Measurements from ENCODE around the gene HIVEP1.

The HIVEP1 gene

GRCh38 chr6:12020187-12020791, 8.2 kb downstream of the HIVEP1 start:
- DNase-seq (ENCODE audit: low read depth): no peak

DNA sequence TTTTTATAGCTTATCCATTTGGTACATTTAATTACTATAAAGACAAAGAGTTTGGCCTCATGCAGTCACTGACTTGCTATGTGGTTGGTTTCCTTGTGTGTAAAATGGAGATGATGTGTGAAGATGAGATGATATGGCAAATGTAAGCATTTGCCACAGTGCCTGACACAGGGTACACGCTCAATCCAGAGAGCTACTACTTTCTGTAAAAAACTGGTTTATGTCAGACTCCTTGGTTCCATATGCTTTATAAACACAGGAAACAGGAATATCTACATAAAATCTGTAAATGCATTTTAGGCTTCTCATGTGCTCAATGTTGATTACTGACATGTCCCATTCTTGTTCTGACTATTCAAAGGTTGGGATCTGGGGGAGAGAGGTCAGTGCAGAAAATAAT, 10.4 kb downstream of the HIVEP1 start:
- DNase-seq (ENCODE audit: low read depth): no peak

- DNase-seq (ENCODE audit: low read depth): no peak
Observed at GRCh38 chr6:12022953-12023388, 10.9 kb downstream of the HIVEP1 start.

- DNase-seq (ENCODE audit: low read depth): no peak
Observed at GRCh38 chr6:12024216-12024615, 12.1 kb downstream of the HIVEP1 start.

DNA sequence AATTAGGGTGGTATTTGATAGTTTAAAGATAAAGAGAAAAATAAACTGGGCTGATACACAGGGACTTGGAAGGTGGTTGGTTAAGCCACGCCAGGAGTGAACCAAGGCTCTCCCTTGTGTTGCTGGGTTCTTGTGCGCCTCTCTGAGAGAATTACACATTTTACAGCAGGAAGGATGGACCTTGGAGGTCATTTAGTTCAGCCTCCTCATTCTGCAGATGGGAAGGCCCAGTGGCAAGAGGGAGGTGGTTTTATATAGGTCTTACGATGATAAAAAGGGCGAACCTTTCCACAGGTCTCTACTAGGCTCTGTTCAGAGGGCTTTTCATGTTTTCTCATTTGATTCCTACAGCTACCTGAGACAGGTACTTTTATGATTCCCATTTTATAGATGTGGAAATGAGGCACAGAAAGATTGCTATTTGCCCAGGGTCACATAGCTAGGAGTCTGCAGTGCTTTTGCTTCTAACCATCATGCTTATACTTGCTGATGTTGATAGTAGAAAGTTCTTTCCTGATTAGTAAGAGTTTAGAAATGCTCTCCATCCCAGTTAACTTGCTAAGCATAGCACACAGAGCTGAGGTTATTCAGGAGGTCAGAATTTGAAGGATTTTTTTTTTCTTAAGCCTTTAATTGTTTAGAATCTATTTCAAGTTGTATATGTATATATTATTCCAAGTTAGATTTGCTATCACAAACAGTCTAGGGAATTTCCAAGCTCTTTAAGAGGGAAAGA, 12.8 kb downstream of the HIVEP1 start:
- no peak for DNase-seq (ENCODE audit: low read depth)

- no peak for DNase-seq (ENCODE audit: low read depth)
Observed at GRCh38 chr6:12026120-12026519, 14.0 kb downstream of the HIVEP1 start.

DNA sequence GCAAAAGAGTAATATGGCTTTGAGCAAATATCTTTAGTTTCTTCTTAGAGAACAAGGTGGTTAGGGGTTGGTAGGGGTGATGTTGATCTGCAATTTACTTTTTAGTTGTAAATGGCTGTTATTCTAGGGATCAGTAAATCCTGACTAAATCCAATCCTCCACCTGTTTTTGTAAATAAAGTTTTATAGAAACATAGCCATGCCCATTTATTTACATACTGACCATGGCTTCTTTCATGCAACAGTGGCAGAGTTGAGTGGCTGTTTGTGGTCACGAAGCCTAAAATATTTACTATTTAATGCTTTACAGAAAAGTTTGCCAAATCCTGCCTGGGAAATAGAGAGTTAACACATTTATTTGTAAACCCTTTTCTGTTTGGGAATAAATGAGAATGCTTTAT, 14.7 kb downstream of the HIVEP1 start:
- no peak for DNase-seq (ENCODE audit: low read depth)

- no peak for DNase-seq (ENCODE audit: low read depth)
Observed at GRCh38 chr6:12028213-12028612, 16.1 kb downstream of the HIVEP1 start.

GRCh38 chr6:12029979-12030737, 18.0 kb downstream of the HIVEP1 start:
- no peak for DNase-seq (ENCODE audit: low read depth)

DNA sequence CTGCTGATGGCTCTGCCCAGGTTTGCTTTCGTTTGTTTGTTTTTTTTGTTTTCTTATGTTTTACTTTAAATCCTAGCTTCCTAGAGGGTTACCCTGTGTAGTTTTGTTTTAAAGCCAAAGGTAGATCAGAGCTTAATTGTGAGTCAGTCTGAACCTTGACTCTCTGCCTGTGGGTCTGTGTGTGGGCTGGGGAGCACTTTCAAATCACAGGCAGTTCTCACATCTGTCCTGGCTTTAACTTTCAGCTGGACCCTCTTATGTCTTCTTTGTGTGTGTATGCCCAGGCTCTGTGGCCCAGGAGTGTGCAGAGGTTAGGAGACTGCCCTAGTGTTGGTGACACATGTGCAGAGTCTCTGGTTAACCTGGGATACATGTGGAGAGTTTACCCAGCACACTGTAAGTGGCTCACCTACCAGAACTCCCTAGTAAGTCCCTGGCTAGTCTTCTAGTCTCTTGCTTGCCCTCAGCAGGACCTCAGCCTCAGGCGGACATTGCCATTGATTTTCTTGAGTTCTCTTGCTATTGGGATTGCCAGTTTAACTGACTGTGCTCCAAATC, 19.0 kb downstream of the HIVEP1 start:
- DNase-seq (ENCODE audit: low read depth): no peak

DNA sequence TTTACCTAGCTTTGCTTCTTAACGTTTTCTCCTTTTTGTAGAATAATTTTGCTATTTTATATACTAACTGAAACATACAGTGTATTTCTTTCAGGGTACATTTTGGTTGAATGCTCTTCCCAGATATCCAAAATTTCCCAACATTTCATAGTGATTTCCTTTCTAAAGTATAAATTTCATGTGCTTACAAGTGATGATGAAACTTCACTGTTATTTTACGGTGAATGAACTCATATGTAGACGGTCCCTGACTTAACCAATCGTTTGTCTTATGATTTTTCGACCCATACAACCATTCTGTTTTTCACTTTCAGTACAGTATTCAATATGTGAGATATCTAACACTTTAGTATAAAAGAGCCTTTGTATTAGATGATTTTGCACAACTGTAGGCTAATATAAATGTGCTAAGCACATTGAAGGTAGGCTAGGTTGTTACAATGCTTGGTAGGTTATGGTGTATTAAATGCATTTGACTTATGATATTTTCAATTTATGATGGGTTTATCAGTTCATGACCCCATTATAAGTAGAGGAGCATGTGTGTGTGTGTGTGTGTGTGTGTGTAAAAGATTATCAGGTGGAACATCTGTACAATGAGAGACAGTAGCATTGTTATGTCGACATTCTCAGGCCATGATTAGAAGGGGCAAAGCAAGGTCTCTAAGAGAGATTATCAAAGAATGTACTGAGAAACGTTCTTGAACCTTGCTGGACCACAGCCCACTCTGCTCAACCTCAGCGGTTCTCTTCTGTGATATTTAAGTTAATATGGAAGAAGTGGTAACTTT, 20.9 kb downstream of the HIVEP1 start:
- DNase-seq (ENCODE audit: low read depth): no peak

DNA sequence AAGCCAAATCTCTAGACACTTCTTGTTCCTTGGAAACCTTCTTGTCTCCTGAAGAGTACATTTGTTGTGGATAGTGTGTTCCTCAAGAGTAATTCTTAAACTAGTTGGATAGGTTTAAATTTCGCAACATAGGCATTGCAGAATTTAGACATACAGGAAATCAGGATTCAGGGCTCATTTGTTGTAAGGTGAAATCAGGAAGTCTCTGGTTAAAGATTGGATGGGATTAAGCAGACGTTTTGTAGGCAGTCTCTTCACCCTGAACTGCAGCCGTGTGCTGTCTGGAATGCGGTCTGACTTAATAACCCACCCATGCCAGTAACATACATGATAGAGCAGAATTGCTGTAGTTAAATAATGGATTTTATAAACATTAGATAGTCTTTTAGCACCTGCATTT, 21.7 kb downstream of the HIVEP1 start:
- no peak for DNase-seq (ENCODE audit: low read depth)

DNA sequence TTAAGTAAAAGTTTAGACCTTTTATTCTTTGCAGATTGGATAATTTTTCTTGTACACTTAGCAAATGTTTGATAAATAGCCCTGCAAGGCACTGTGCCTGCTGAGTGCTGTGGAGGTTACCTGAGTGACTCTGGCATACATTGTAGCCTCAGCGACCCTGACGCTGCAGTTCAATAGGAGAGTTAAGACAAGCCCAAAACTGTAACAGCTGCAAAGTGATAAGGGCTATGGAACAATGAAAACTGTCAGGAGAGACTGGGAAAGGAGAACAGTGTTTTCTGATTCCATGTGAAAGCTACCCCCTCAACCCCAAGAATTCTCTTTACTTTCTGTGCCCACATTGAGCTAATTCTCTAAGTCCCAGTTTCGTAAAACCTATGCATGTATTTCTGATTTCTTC, 22.2 kb downstream of the HIVEP1 start:
- DNase-seq (ENCODE audit: low read depth): no peak

DNA sequence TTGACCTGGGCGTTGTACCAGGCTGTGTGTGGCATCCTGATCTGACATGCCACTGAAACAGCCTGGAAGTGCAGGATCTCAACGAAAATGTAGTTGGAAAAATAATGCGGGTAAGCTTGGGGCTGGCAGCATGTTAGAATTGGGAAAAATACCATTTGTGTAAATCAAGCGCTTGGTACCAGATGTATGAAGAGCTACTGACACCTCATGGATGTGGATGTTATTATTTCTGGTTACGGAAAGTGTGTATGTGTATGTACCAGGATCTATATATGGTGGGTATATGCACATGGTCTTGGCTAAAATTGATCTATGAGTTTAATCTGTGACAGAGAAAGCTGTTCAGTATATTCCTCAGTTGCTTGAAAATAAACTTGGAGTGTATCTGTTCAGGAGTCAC, 22.7 kb downstream of the HIVEP1 start:
- no peak for DNase-seq (ENCODE audit: low read depth)

GRCh38 chr6:12036766-12037165, 24.7 kb downstream of the HIVEP1 start:
- no peak for DNase-seq (ENCODE audit: low read depth)

- no peak for DNase-seq (ENCODE audit: low read depth)
Observed at GRCh38 chr6:12037798-12038197, 25.7 kb downstream of the HIVEP1 start.

- DNase-seq (ENCODE audit: low read depth): no peak
Observed at GRCh38 chr6:12039540-12040459, 27.7 kb downstream of the HIVEP1 start.

DNA sequence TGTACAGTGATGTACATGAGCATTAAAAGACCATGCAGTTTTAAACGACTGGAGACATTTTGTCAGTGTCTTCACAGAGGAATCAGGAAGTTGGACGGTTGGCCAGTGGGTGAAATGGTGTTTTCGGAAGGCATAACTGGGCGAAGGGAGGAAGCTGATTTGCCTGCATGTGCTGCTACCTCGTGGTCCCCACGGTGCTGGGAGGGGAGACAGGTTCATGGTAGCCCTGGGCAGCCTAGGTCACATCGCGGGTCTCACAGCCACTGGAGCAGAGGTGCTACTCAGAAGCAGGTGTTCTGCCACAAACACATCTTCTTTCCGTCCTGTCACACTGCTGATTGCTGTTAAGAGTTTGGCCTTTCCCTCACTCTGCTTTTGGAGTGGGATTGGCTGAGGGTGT, 35.2 kb downstream of the HIVEP1 start:
- DNase-seq (ENCODE audit: low read depth): no peak

DNA sequence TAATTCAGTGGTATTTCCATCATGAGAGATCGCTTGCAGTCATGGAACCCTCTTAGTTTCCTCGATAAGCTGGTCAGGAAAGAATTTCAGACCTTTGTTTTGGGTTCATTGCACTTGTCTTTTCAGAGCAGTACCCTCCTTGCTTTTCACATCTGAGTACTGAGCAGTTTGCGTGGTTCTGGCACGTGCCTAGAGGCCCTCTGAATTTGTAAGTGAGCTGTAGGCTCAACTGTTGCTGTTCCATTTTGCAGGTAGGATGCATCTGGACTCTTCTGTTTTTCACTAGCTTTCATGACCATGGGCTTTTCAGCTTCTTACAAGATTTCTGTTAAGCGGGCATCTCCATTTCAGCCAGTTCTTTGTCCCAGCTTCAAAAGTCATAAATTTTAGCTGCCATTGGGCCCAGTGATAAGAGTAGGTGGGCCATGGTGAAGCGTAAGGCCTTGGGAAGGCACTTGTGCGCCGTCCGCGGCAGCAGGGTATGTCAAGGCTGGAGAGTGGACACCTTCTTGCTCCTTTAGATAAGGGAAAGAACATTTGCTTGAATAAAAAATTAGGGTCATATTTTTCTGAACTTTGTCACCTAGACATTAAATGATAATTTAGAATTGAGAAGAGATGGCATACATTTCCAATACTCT, 35.8 kb downstream of the HIVEP1 start:
- DNase-seq (ENCODE audit: low read depth): no peak

DNA sequence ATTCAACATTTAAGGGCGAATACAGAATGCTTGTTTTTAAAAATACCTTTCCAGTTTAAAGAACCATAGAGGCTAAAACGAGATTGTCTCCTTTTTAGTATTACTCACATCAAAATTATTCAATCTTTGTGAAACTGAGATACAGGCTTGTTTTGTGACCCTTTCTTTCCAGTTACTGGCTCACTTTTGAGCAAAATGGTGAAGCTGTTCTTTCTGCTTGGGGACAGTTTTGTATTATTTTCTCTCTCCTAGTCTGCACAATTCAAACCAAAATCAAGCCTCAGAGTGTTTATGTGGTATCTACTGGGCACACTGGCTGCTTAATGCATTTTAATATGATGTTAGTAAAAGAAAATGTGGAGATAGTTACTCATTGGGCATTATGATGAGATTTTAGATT, 36.5 kb downstream of the HIVEP1 start:
- no peak for DNase-seq (ENCODE audit: low read depth)

GRCh38 chr6:12049165-12049564, 37.1 kb downstream of the HIVEP1 start:
- no peak for DNase-seq (ENCODE audit: low read depth)

All from CMK (cell line).